ENCODE results near the gene HNRNPA1. TPM values are rescaled to one million over a fixed set of nuclear protein-coding genes. Genes with fewer than 3 reads are reported as not detected.
"Not testable (repeated sequence)": the region's sequence is repeated elsewhere in the genome, so short reads cannot be mapped to it uniquely, and the experiment has no call there.

HNRNPA1 gene
- polyA plus RNA-seq, 1 donor from 2014 or later: 613 TPM

- Histone ChIP-seq H3K9ac (ENCODE audit: low read length) (peak overlapping the region; percentile 90), H3K4me3 (ENCODE audit: low read length) (peak overlapping the region; percentile 74), H3K79me2 (replicated peaks; ENCODE audit: insufficient read depth, low read length) (peaks cover 65% of the 10 kb centered on the region), H4K20me1 (ENCODE audit: insufficient read depth) (peaks cover 24% of the 10 kb centered on the region), H3K36me3 (ENCODE audit: insufficient read depth, low read length) (peaks cover 15% of the 10 kb centered on the region), H3K4me2 (ENCODE audit: low read length) (peak overlapping the region; percentile 86), H3K27ac (ENCODE audit: low read length) (peak overlapping the region; percentile 97)
- not testable (repeated sequence) for H3K9me3 ChIP-seq (ENCODE audit: low read length); H3K27me3 ChIP-seq (ENCODE audit: insufficient read depth, low read depth, low read length); H3K9me2 ChIP-seq (ENCODE audit: insufficient read depth, low read length); H3F3A ChIP-seq (ENCODE audit: insufficient read depth, low read length, poor library complexity, severe bottlenecking); H2AFZ ChIP-seq (ENCODE audit: low read depth, low read length)
- peak; percentile 22 for TF ChIP-seq MXI1 (conservative IDR thresholded peaks at IDR 0.05; ENCODE audit: poor library complexity, severe bottlenecking)
Measured at GRCh38 chr12:54281261-54281638, 724 bp downstream of the HNRNPA1 start.

DNA sequence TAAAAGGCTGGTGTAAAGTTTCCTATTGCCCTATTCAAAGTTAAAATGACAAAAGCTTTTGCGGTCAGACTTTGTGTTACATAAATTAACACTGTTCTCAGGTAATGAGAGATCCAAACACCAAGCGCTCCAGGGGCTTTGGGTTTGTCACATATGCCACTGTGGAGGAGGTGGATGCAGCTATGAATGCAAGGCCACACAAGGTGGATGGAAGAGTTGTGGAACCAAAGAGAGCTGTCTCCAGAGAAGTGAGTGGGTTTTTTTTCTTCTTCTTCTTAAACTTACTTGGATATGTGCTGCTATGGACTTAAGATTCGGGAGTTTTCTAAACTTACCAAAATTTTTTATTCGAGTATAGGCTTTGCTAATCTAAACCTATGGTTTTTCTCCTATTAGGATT lies 1.2 kb downstream of the HNRNPA1 start:
- Histone ChIP-seq H3K27ac (ENCODE audit: low read length) (peak overlapping the region; percentile 97), H3K9ac (ENCODE audit: low read length) (peak overlapping the region; percentile 90), H3K79me2 (replicated peaks; ENCODE audit: insufficient read depth, low read length) (peaks cover 61% of the 10 kb centered on the region), H3K36me3 (ENCODE audit: insufficient read depth, low read length) (peaks cover 18% of the 10 kb centered on the region), H3K4me2 (ENCODE audit: low read length) (peak overlapping the region; percentile 86), H4K20me1 (ENCODE audit: insufficient read depth) (peaks cover 27% of the 10 kb centered on the region), H3K4me3 (ENCODE audit: low read length) (peak overlapping the region; percentile 74)
- not testable (repeated sequence) for H3K27me3 ChIP-seq (ENCODE audit: insufficient read depth, low read depth, low read length); H3F3A ChIP-seq (ENCODE audit: insufficient read depth, low read length, poor library complexity, severe bottlenecking); H3K9me3 ChIP-seq (ENCODE audit: low read length); H2AFZ ChIP-seq (ENCODE audit: low read depth, low read length); H3K9me2 ChIP-seq (ENCODE audit: insufficient read depth, low read length)
- TF ChIP-seq TAF1 (IDR thresholded peaks at IDR 0.05; ENCODE audit: low read depth): peak; percentile 41

DNA sequence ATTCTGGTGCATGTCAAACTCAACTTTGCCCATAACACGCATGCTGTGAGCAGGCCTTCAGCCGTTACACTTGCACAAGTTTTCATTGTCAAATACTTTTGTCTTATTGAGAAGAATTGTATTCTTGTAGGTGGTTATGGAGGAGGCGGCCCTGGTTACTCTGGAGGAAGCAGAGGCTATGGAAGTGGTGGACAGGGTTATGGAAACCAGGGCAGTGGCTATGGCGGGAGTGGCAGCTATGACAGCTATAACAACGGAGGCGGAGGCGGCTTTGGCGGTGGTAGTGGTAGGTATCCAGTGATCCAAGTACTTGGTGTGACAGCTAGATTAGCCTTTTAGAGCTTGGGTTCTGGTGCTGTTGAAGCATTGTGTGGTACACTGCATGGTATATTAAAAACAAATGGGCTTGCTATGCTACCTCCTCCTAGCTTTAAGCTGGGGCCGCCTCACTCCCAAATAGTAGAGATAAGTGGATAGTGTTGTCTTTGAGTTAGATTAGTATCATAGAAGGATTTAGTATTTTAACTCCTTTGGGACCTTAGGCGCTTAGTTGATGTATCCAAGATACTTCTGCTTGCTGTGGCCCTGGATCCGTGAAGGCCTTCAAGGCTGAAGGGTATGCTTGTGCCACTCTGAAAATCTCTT lies 2.5 kb downstream of the HNRNPA1 start:
- Histone ChIP-seq H3K9ac (ENCODE audit: low read length) (peak overlapping the region; percentile 35), H3K27ac (ENCODE audit: low read length) (no peak overlapping the region), H4K20me1 (ENCODE audit: insufficient read depth) (peaks cover 27% of the 10 kb centered on the region), H3K79me2 (replicated peaks; ENCODE audit: insufficient read depth, low read length) (peaks cover 47% of the 10 kb centered on the region), H3K27me3 (ENCODE audit: insufficient read depth, low read depth, low read length) (no peaks in the 10 kb centered on the region), H3K4me3 (ENCODE audit: low read length) (peak overlapping the region; percentile 74), H3K36me3 (ENCODE audit: insufficient read depth, low read length) (peaks cover 18% of the 10 kb centered on the region), H3K9me2 (ENCODE audit: insufficient read depth, low read length) (no peaks in the 10 kb centered on the region), H2AFZ (ENCODE audit: low read depth, low read length) (no peak overlapping the region), H3F3A (ENCODE audit: insufficient read depth, low read length, poor library complexity, severe bottlenecking) (peaks cover 7% of the 10 kb centered on the region), H3K9me3 (ENCODE audit: low read length) (no peaks in the 10 kb centered on the region), H3K4me2 (ENCODE audit: low read length) (peak overlapping the region; percentile 86)
- no peak for TF ChIP-seq MXI1 (conservative IDR thresholded peaks at IDR 0.05; ENCODE audit: poor library complexity, severe bottlenecking)
- TF ChIP-seq, protein P1, sequence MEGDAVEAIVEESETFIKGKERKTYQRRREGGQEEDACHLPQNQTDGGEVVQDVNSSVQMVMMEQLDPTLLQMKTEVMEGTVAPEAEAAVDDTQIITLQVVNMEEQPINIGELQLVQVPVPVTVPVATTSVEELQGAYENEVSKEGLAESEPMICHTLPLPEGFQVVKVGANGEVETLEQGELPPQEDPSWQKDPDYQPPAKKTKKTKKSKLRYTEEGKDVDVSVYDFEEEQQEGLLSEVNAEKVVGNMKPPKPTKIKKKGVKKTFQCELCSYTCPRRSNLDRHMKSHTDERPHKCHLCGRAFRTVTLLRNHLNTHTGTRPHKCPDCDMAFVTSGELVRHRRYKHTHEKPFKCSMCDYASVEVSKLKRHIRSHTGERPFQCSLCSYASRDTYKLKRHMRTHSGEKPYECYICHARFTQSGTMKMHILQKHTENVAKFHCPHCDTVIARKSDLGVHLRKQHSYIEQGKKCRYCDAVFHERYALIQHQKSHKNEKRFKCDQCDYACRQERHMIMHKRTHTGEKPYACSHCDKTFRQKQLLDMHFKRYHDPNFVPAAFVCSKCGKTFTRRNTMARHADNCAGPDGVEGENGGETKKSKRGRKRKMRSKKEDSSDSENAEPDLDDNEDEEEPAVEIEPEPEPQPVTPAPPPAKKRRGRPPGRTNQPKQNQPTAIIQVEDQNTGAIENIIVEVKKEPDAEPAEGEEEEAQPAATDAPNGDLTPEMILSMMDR (IDR thresholded peaks at IDR 0.05; ENCODE audit: poor library complexity, severe bottlenecking): no peak
- TF ChIP-seq EP300 (conservative IDR thresholded peaks at IDR 0.05; ENCODE audit: poor library complexity, severe bottlenecking): no peak
- TF ChIP-seq RAD21 (conservative IDR thresholded peaks at IDR 0.05): no peak
- TF ChIP-seq POLR2AphosphoS5 (IDR thresholded peaks at IDR 0.05): no peak
- TF ChIP-seq SMC3 (conservative IDR thresholded peaks at IDR 0.05; ENCODE audit: poor library complexity): no peak
- no peak for TF ChIP-seq TAF1 (IDR thresholded peaks at IDR 0.05; ENCODE audit: low read depth)
- no peak for TF ChIP-seq REST (IDR thresholded peaks at IDR 0.05; ENCODE audit: borderline replicate concordance)
- TF ChIP-seq EZH2 (IDR thresholded peaks at IDR 0.05; ENCODE audit: borderline replicate concordance, insufficient read depth, low read length, poor library complexity, severe bottlenecking): no peak

- H3K79me2 ChIP-seq (replicated peaks; ENCODE audit: insufficient read depth, low read length): peaks cover 37% of the 10 kb centered on the region
- not testable (repeated sequence) for H3K9me2 ChIP-seq (ENCODE audit: insufficient read depth, low read length); H3K27me3 ChIP-seq (ENCODE audit: insufficient read depth, low read depth, low read length); H3F3A ChIP-seq (ENCODE audit: insufficient read depth, low read length, poor library complexity, severe bottlenecking); H3K27ac ChIP-seq (ENCODE audit: low read length); H3K9me3 ChIP-seq (ENCODE audit: low read length); H2AFZ ChIP-seq (ENCODE audit: low read depth, low read length)
- peak overlapping the region; percentile 35 for H3K9ac ChIP-seq (ENCODE audit: low read length)
- peak overlapping the region; percentile 74 for H3K4me3 ChIP-seq (ENCODE audit: low read length)
- peak overlapping the region; percentile 86 for H3K4me2 ChIP-seq (ENCODE audit: low read length)
- H4K20me1 ChIP-seq (ENCODE audit: insufficient read depth): peaks cover 27% of the 10 kb centered on the region
- peaks cover 18% of the 10 kb centered on the region for H3K36me3 ChIP-seq (ENCODE audit: insufficient read depth, low read length)
Measured at GRCh38 chr12:54284070-54284780, 3.7 kb downstream of the HNRNPA1 start.
